Mucosa of rectum (tissue), 2 donors: ENCODE data around the gene DUSP3.

Experiments used
- H3K27ac ChIP-seq, 2 donors: one replicate each; pipeline ENCODE4 v1.7.0; 2013; ENCODE audit warnings: inconsistent platforms in 2 of 2, low read depth in 2 of 2, low read length in 2 of 2
- H3K27me3 ChIP-seq, 2 donors: one replicate each; pipeline ENCODE4 v1.7.0; 2013; ENCODE audit warnings: low read length in 2 of 2; ENCODE audit not compliant: control insufficient read depth in 2 of 2, insufficient read depth in 2 of 2
- H3K36me3 ChIP-seq, 2 donors: one replicate each; pipeline ENCODE4 v1.7.0; 2013; ENCODE audit warnings: low read length in 2 of 2; ENCODE audit not compliant: control insufficient read depth in 2 of 2, insufficient read depth in 2 of 2
- H3K4me1 ChIP-seq, 2 donors: one replicate each; pipeline ENCODE4 v1.7.0; 2013; ENCODE audit warnings: low read length in 2 of 2, mild to moderate bottlenecking in 1 of 2; ENCODE audit not compliant: control insufficient read depth in 2 of 2, insufficient read depth in 2 of 2
- H3K4me3 ChIP-seq, 2 donors: one replicate each; pipeline ENCODE4 v1.7.0; 2013; ENCODE audit warnings: low read length in 2 of 2
- H3K9ac ChIP-seq, 2 donors: one replicate each; pipeline ENCODE4 v1.7.0; 2013; ENCODE audit warnings: low read length in 2 of 2, low read depth in 1 of 2, mild to moderate bottlenecking in 1 of 2
- H3K9me3 ChIP-seq, 2 donors: one replicate each; pipeline ENCODE4 v1.7.0; 2013; ENCODE audit warnings: low read length in 2 of 2; ENCODE audit not compliant: control insufficient read depth in 2 of 2
- donor health status: healthy.
- donor health status: Normal muscosa, but diverticular disease.

DUSP3 gene

GRCh38 chr17:43816336-43817320, 37.9 kb upstream of the DUSP3 start:
- no peaks in the 10 kb centered on the region for H3K36me3 ChIP-seq

GRCh38 chr17:43814714-43815113, 35.9 kb upstream of the DUSP3 start:
- Histone ChIP-seq H3K9me3 (no peaks in the 10 kb centered on the region), H3K27ac (no peak overlapping the region), H3K4me1 (no peaks in the 10 kb centered on the region), H3K9ac (no peak overlapping the region), H3K4me3 (no peak overlapping the region), H3K36me3 (no peaks in the 10 kb centered on the region), H3K27me3 (no peaks in the 10 kb centered on the region)

More at GRCh38 chr17:43816336-43817320, 37.9 kb upstream of the DUSP3 start:
- Histone ChIP-seq H3K9ac (no peak overlapping the region), H3K27ac (no peak overlapping the region), H3K9me3 (no peaks in the 10 kb centered on the region), H3K4me3 (no peak overlapping the region), H3K4me1 (no peaks in the 10 kb centered on the region), H3K27me3 (no peaks in the 10 kb centered on the region)

DNA sequence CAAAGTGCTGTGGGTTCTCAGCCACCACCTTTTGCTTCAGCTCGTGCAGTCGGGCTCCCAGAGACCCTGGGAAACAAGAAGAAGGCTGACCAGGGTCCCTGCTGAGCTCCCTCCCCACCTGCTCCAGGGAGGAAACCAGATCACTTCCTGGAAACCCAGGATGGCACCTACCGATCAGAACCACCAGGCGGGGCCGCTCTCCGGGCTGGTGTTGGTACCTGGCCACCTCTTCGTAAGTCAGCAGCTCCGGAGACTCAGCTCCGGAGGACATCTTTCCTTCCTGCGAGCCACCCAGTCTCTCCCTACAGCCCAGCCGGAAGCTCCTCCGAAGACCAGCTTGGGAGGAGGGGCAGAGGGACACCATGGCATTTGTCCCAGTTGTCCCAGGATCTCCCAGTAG, 35.2 kb upstream of the DUSP3 start:
- H3K27me3 ChIP-seq = no peaks in the 10 kb centered on the region
- H3K9me3 ChIP-seq = no peaks in the 10 kb centered on the region
- no peaks in the 10 kb centered on the region for H3K4me1 ChIP-seq
- no peaks in the 10 kb centered on the region for H3K36me3 ChIP-seq
- H3K4me3 ChIP-seq = no peak overlapping the region
- H3K27ac ChIP-seq = no peak overlapping the region
- no peak overlapping the region for H3K9ac ChIP-seq

- Histone ChIP-seq H3K4me1 (no peaks in the 10 kb centered on the region), H3K27ac (no peak overlapping the region), H3K27me3 (no peaks in the 10 kb centered on the region), H3K36me3 (no peaks in the 10 kb centered on the region), H3K9ac (no peak overlapping the region), H3K4me3 (no peak overlapping the region), H3K9me3 (no peaks in the 10 kb centered on the region)
These were observed 34.6 kb upstream of the DUSP3 start for GRCh38 chr17:43813386-43813785.

DNA sequence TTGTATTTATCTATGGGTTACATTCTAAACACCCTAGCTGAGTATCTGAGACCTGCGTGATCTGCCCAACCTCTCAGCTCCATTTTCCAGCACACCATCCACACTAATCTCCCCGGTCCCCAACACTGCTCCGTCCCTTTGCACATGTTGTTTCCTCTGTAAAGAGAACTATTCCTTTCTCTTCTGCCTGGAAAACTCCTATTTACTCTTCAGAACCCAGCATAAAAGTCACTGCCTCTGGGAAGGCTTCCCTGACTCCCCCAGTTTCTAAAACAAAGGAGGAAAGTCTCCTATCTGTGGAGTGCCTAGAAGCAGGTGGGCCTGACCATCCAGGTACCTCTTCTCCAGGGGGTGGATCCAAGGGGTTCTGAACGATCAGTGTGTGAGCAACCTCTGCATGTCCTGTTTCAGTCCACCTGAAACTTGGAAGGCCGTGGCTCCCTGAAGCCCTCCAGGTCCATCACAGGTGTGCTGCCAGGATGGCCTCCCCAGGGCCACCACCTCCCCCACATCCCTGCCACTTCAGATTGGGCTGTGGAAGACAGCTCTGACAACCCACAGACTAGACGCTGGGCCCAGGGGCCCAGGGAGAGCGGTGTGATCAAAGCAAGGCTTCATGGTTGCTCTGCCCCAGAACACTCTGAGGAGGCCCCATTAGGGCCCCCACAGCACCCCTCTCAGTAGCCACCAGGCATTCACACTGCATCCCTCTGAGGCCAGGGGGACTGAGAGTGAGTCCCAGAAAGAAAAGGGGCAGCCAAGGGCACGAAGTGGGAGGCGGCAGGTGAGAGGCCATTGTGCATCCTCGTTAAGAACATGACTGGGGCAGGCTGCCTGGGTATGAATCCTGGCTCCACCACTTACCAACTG, 33.9 kb upstream of the DUSP3 start:
- Histone ChIP-seq H3K27ac (no peak overlapping the region), H3K9me3 (no peaks in the 10 kb centered on the region), H3K4me3 (no peak overlapping the region), H3K27me3 (no peaks in the 10 kb centered on the region), H3K4me1 (no peaks in the 10 kb centered on the region), H3K36me3 (no peaks in the 10 kb centered on the region), H3K9ac (no peak overlapping the region)

- H3K9me3 ChIP-seq = no peaks in the 10 kb centered on the region
- no peaks in the 10 kb centered on the region for H3K4me1 ChIP-seq
- H3K4me3 ChIP-seq = no peak overlapping the region
- H3K27me3 ChIP-seq = no peaks in the 10 kb centered on the region
- no peak overlapping the region for H3K27ac ChIP-seq
- H3K9ac ChIP-seq = no peak overlapping the region
- H3K36me3 ChIP-seq = no peaks in the 10 kb centered on the region
These were observed 32.0 kb upstream of the DUSP3 start for GRCh38 chr17:43810823-43811222.

DNA sequence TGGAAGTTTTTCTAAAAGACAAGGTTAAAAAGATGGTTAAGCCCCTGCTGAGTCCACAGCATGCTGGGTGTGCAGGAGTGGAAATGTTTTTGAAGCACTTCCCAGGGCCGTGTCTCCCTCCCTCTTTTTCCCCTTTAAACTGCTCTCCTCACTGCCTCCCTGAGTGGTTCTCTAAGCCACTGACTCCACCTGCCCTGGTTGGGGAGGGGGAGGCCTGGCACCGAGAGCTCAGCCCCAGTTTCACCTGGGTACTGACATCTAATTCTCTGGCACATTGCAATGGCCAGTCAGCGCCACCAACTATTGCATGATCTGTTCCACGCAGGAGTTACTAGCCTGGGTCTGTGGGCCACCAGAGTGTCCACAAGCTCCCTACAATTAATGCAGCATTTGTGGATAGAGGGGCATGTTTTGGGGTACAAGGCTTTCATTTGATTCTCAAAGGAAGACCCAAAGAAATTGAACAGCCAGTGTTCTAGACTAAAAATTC, 31.5 kb upstream of the DUSP3 start:
- H3K9me3 ChIP-seq = no peaks in the 10 kb centered on the region
- H3K27ac ChIP-seq = no peak overlapping the region
- H3K9ac ChIP-seq = no peak overlapping the region
- H3K27me3 ChIP-seq = no peaks in the 10 kb centered on the region
- no peak overlapping the region for H3K4me3 ChIP-seq
- H3K4me1 ChIP-seq = no peaks in the 10 kb centered on the region
- no peaks in the 10 kb centered on the region for H3K36me3 ChIP-seq

DNA sequence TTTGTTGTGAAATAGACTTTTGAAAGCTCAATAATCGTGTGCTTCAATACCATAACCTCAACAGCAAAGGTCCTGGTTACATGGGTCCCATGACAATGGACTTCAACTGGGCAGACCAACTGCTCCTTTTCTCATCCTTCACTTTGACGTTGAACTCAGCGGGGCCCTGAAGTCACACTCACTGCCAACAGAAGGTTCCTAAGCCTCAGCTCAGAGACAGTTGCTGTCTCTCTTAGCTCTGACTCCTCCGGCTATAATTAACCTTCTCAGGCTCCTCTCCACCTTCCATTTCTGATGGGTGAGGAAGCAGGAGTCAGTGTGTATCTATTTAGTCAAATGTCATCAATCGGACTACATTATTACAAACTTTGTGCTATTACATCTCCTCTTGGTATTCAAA, 30.3 kb upstream of the DUSP3 start:
- H3K9ac ChIP-seq = no peak overlapping the region
- no peaks in the 10 kb centered on the region for H3K27me3 ChIP-seq
- no peak overlapping the region for H3K27ac ChIP-seq
- no peaks in the 10 kb centered on the region for H3K9me3 ChIP-seq
- no peak overlapping the region for H3K4me3 ChIP-seq
- no peaks in the 10 kb centered on the region for H3K36me3 ChIP-seq
- no peaks in the 10 kb centered on the region for H3K4me1 ChIP-seq

GRCh38 chr17:43808076-43808475, 29.3 kb upstream of the DUSP3 start:
- H3K4me1 ChIP-seq = no peaks in the 10 kb centered on the region
- no peak overlapping the region for H3K4me3 ChIP-seq
- no peaks in the 10 kb centered on the region for H3K27me3 ChIP-seq
- no peaks in the 10 kb centered on the region for H3K36me3 ChIP-seq
- no peaks in the 10 kb centered on the region for H3K9me3 ChIP-seq
- H3K9ac ChIP-seq = no peak overlapping the region
- H3K27ac ChIP-seq = no peak overlapping the region

- Histone ChIP-seq H3K27me3 (no peaks in the 10 kb centered on the region), H3K9ac (no peak overlapping the region)
These were observed 26.3 kb upstream of the DUSP3 start for GRCh38 chr17:43805117-43805516.

More at GRCh38 chr17:43805117-43805516, 26.3 kb upstream of the DUSP3 start:
- H3K4me1 ChIP-seq = no peaks in the 10 kb centered on the region
- no peak overlapping the region for H3K27ac ChIP-seq
- H3K36me3 ChIP-seq = no peaks in the 10 kb centered on the region
- H3K4me3 ChIP-seq = no peak overlapping the region
- no peaks in the 10 kb centered on the region for H3K9me3 ChIP-seq
